Loucy (cell line): Measurements from ENCODE around the gene PPP1R14C.

Experiments
- H2AFZ ChIP-seq: fragments of 200-600 bp; sonication (generic); 2 replicates; pipeline ENCODE4 v1.6.0; 2016; ENCODE audit warnings: antibody characterized with exemption, mild to moderate bottlenecking, low read length, moderate library complexity
- H3F3A ChIP-seq: fragments of 200-600 bp; 2 replicates; pipeline ENCODE4 v1.6.0; 2016; ENCODE audit warnings: antibody characterized with exemption, low read depth, mild to moderate bottlenecking
- H3K27me3 ChIP-seq: fragments of 200-600 bp; sonication (generic); 2 replicates; pipeline ENCODE4 v1.6.1; 2014; ENCODE audit warnings: low read length, mild to moderate bottlenecking; ENCODE audit not compliant: insufficient read depth, poor library complexity, severe bottlenecking
- H3K36me3 ChIP-seq: fragments of 200-600 bp; sonication (generic); 2 replicates; pipeline ENCODE4 v1.6.1; 2016; ENCODE audit warnings: low read length; ENCODE audit not compliant: insufficient read depth
- H3K4me1 ChIP-seq: fragments of 200-600 bp; sonication (generic); 2 replicates; pipeline ENCODE4 v1.5.1; 2014; ENCODE audit warnings: low read length, mild to moderate bottlenecking; ENCODE audit not compliant: insufficient read depth, poor library complexity, severe bottlenecking
- H3K4me2 ChIP-seq: fragments of 200-600 bp; sonication (generic); 2 replicates; pipeline ENCODE4 v1.6.0; 2014; ENCODE audit warnings: antibody characterized with exemption, low read length, low read depth, mild to moderate bottlenecking; ENCODE audit not compliant: poor library complexity, severe bottlenecking
- H3K4me3 ChIP-seq: fragments of 200-600 bp; sonication (generic); 2 replicates; pipeline ENCODE4 v1.5.1; 2014; ENCODE audit warnings: low read length, mild to moderate bottlenecking, mixed read lengths; ENCODE audit not compliant: poor library complexity, severe bottlenecking
- H3K79me2 ChIP-seq: fragments of 200-600 bp; sonication (generic); 2 replicates; pipeline ENCODE4 v1.6.1; 2014; ENCODE audit warnings: low read length; ENCODE audit not compliant: insufficient read depth
- H3K9ac ChIP-seq: fragments of 200-600 bp; sonication (generic); 2 replicates; pipeline ENCODE4 v1.6.0; 2014; ENCODE audit warnings: mild to moderate bottlenecking, low read depth, low read length, moderate library complexity; ENCODE audit not compliant: poor library complexity, severe bottlenecking
- H3K9me2 ChIP-seq: fragments of 200-600 bp; sonication (generic); replicated peaks from 2 replicates; pipeline ENCODE4 v1.6.1; 2016; ENCODE audit warnings: low read depth, low read length, mixed read lengths
- H3K9me3 ChIP-seq: fragments of 200-600 bp; sonication (generic); 2 replicates; pipeline ENCODE4 v1.6.1; 2014; ENCODE audit warnings: mild to moderate bottlenecking, antibody characterized with exemption, low read length, low read depth; ENCODE audit not compliant: insufficient read depth
- H4K20me1 ChIP-seq: fragments of 200-600 bp; sonication (generic); 2 replicates; pipeline ENCODE4 v1.6.0; 2014; ENCODE audit warnings: antibody characterized with exemption, low read length, mild to moderate bottlenecking; ENCODE audit not compliant: insufficient read depth, poor library complexity, severe bottlenecking
- EZH2phosphoT487 ChIP-seq: fragments of 200-600 bp; IDR thresholded peaks from 2 replicates; pipeline ENCODE4 v1.6.1; 2018; ENCODE audit warnings: antibody characterized with exemption, mild to moderate bottlenecking, moderate library complexity, borderline replicate concordance
- TF ChIP-seq, protein P1 (sequence below): fragments of 200-600 bp; sonication (generic); conservative IDR thresholded peaks from 2 replicates; pipeline ENCODE4 v1.5.1; 2014; ENCODE audit warnings: mild to moderate bottlenecking, antibody characterized with exemption, low read length

The PPP1R14C gene

DNA sequence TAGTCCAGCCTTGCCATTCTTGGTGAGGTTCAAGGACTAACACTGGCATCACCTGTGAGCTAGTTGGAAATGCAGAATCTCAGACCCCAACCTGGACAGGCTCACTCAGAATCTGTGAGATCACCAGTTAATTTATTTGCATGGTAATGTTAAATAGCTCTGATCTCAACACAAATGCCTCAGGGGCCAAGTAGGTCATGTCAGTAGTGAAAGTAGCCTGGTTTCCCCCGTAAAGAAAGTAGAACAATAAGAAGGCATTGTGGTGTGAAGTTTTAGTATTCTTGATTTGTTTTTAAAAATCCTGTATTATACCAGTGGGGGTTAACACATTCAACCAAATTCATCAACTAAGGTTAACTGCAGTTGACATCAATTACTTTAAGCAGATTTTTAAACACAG lies 105.5 kb downstream of the PPP1R14C start:
- no peaks in the 10 kb centered on the region for H3K79me2 ChIP-seq
- H3K4me3 ChIP-seq = no peak overlapping the region
- H3K4me2 ChIP-seq = no peak overlapping the region
- H3K9ac ChIP-seq = no peak overlapping the region
- H3F3A ChIP-seq = no peaks in the 10 kb centered on the region
- H3K9me3 ChIP-seq = no peaks in the 10 kb centered on the region
- no peak overlapping the region for H2AFZ ChIP-seq
- no peaks in the 10 kb centered on the region for H4K20me1 ChIP-seq
- TF ChIP-seq, protein P1, sequence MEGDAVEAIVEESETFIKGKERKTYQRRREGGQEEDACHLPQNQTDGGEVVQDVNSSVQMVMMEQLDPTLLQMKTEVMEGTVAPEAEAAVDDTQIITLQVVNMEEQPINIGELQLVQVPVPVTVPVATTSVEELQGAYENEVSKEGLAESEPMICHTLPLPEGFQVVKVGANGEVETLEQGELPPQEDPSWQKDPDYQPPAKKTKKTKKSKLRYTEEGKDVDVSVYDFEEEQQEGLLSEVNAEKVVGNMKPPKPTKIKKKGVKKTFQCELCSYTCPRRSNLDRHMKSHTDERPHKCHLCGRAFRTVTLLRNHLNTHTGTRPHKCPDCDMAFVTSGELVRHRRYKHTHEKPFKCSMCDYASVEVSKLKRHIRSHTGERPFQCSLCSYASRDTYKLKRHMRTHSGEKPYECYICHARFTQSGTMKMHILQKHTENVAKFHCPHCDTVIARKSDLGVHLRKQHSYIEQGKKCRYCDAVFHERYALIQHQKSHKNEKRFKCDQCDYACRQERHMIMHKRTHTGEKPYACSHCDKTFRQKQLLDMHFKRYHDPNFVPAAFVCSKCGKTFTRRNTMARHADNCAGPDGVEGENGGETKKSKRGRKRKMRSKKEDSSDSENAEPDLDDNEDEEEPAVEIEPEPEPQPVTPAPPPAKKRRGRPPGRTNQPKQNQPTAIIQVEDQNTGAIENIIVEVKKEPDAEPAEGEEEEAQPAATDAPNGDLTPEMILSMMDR = no peak
- no peaks in the 10 kb centered on the region for H3K27me3 ChIP-seq
- no peaks in the 10 kb centered on the region for H3K36me3 ChIP-seq
- H3K4me1 ChIP-seq = no peaks in the 10 kb centered on the region
- H3K9me2 ChIP-seq = no peaks in the 10 kb centered on the region

DNA sequence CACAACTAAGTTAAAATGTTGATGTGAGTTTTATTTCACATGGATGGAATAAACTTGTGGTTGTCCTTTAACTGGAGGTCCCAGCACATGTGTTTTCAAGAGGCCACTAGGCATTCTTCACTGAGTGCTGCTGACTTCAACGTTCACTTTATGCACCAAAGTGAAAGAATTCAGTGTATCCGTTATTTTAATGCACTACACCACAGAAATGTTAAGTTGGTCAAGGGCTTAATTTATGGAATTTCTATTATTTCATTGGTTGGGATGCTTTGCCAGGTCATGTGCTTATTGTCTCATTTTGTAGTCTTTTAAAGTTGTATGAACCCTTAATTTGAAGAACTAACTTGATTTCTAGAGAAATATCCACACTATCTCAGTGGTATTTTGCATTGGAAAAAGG lies 106.4 kb downstream of the PPP1R14C start:
- TF ChIP-seq EZH2phosphoT487 = no peak
- TF ChIP-seq, protein P1 = no peak
- no peak overlapping the region for H3K9ac ChIP-seq
- no peak overlapping the region for H3K4me3 ChIP-seq
- H3K4me2 ChIP-seq = no peak overlapping the region
- no peaks in the 10 kb centered on the region for H3K9me2 ChIP-seq
- H4K20me1 ChIP-seq = no peaks in the 10 kb centered on the region
- H3F3A ChIP-seq = no peaks in the 10 kb centered on the region
- H3K4me1 ChIP-seq = no peaks in the 10 kb centered on the region
- no peaks in the 10 kb centered on the region for H3K79me2 ChIP-seq
- no peak overlapping the region for H2AFZ ChIP-seq
- H3K27me3 ChIP-seq = no peaks in the 10 kb centered on the region
- H3K9me3 ChIP-seq = no peaks in the 10 kb centered on the region
- no peaks in the 10 kb centered on the region for H3K36me3 ChIP-seq

DNA sequence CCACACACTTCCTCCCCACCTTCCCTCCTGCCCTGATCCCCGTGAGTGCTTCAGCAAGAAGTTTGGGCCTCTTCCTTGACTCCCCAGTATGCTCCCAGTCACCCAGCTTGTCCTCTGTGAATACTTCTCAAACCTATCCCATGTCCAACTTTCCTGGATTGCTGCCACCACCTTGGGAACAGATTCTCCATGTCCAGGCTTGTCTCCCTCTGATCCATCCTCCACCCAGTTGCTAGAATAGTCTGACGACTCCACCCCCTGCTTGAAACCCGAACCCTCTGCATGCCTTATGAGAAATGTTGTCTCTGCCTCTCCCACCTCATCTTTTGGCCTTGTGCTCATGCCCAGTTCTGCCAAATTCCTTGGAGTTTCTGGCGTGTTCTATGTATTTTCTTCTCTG lies 108.0 kb downstream of the PPP1R14C start:
- TF ChIP-seq, protein P1 = no peak
- no peak overlapping the region for H3K4me3 ChIP-seq
- H3K4me1 ChIP-seq = no peaks in the 10 kb centered on the region

More for the DNA sequence above, 108.0 kb downstream of the PPP1R14C start:
- H3K79me2 ChIP-seq = no peaks in the 10 kb centered on the region
- H3K27me3 ChIP-seq = no peaks in the 10 kb centered on the region
- H3K9me2 ChIP-seq = no peaks in the 10 kb centered on the region
- H2AFZ ChIP-seq = no peak overlapping the region
- H4K20me1 ChIP-seq = no peaks in the 10 kb centered on the region
- H3K36me3 ChIP-seq = no peaks in the 10 kb centered on the region
- H3F3A ChIP-seq = no peaks in the 10 kb centered on the region
- H3K4me2 ChIP-seq = no peak overlapping the region
- no peak overlapping the region for H3K9ac ChIP-seq
- H3K9me3 ChIP-seq = no peaks in the 10 kb centered on the region
